Loucy (cell line): ENCODE results near the gene ZNF407.

Experiments
- CTCF ChIP-seq: fragments of 200-600 bp; sonication (generic); conservative IDR thresholded peaks from 2 replicates; pipeline ENCODE4 v1.5.1; 2014; ENCODE audit warnings: mild to moderate bottlenecking, antibody characterized with exemption, low read length
- EZH2phosphoT487 ChIP-seq: fragments of 200-600 bp; IDR thresholded peaks from 2 replicates; pipeline ENCODE4 v1.6.1; 2018; ENCODE audit warnings: antibody characterized with exemption, mild to moderate bottlenecking, moderate library complexity, borderline replicate concordance

DNA sequence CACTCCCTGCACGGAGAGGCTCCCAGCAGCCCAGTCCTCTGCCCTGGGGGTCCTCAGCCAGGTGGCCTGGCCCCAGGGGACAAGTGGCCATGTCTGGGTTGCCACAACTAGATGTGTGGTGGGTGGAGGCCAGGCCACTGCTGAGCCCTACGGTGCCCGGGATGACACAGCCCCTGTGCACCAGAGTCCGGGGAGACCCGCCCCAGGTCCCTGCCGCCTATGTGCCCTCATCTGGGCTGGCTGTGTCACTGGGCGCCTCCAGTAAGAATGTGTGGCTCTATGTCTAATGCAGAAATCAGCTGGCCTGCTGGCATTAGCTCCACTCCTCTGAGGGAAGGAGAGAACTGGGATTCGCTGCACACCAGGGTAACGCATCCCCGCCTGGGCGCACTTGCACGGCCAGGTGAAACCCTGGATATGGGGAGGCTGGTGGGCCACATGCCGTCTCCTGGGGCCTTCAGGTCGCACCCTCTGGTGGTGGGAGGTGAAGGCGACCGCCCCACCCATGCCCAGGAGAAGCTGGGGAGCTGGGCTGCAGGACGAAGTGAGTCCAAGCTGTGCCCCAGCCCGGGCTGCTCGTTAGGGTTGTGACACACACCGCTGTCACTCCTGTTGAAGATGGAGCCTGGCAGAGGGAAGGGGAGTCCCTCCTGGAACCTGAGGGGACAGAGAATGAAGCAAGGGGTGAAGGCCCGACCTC is 475.2 kb downstream of the ZNF407 start:
- TF ChIP-seq EZH2phosphoT487 (no peak), CTCF (no peak)
